Posterior vena cava (tissue), 2 donors: ENCODE measurements around the gene CCR3. TPM values are rescaled to one million over a fixed set of nuclear protein-coding genes. Genes with fewer than 3 reads are reported as not detected.

Source experiments
- DNase-seq: peaks from one replicate; pipeline ENCODE4 v3.0.0-alpha.2; 2020; ENCODE audit warnings: low spot score
- intact Hi-C, 2 donors: fragments of 100-400 bp; cut with DNase I; formaldehyde crosslinking; loops; one replicate each; pipeline versions ENCODE4 v1.14.1 to v1.14.2; 2022 to 2023
- total RNA-seq, 2 donors: library from RNA; stranded (reverse); fragmentation: NEBNext Ultra II Directional; extraction: Animal tissue kit (Norgen Biotek cat#: 25700); gene quantifications; one replicate each; pipeline ENCODE4 v1.2.1, GENCODE V29; 2021
- donor health status: DM: yes; HTN: yes; CAD: no.
- donor health status: DM: yes; HTN: yes; CAD: no.

Gene CCR3
- total RNA-seq, 2 donors from 2014 or later, result not detected

DNA sequence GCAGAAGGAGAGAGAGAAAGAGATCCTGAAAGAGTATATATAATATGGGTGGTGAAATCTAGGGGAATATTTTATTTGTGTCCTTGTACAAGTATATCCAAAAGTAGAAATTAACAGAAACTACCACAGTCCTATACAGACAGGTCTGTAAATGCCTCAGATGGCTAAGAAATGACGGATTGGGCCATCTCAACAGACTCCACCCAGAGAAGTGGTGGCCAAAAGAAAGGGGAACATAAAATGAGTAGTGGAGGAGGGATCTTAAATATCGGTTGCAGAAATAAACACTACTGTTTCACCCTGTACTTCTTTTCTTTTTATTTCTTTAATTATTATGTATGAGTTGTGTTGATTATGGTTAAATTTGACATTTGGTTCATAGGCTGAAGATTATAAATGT, 47.7 kb downstream of the CCR3 start:
- intact Hi-C loops, result loop anchor here in 1 of 2 donors (10.0 kb wide), 1 partner anchor 435 kb away; no protein-coding TSS in a partner anchor
- DNase-seq, result no peak

DNA sequence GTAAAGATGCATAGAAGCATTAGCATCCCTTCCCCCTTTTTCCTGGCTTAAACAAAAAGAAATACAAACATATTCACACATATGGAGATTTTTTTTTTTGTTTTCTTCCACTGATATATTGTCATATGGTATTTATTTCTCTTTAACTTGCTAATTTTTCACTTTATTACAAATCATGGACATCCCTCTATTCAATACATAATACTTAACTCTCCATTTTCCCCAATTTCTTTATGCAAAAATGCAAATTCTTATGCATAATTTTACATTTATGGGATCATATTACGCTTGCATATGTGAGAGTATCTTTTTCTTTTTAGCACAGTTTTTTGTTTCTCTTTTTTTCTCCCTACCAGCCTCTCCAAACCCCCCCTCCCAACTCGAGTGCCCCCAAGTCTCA, 48.8 kb downstream of the CCR3 start:
- intact Hi-C loops, result loop anchor here in 1 of 2 donors (10.0 kb wide), 1 partner anchor 434 kb away; no protein-coding TSS in a partner anchor
- no peak for DNase-seq

DNA sequence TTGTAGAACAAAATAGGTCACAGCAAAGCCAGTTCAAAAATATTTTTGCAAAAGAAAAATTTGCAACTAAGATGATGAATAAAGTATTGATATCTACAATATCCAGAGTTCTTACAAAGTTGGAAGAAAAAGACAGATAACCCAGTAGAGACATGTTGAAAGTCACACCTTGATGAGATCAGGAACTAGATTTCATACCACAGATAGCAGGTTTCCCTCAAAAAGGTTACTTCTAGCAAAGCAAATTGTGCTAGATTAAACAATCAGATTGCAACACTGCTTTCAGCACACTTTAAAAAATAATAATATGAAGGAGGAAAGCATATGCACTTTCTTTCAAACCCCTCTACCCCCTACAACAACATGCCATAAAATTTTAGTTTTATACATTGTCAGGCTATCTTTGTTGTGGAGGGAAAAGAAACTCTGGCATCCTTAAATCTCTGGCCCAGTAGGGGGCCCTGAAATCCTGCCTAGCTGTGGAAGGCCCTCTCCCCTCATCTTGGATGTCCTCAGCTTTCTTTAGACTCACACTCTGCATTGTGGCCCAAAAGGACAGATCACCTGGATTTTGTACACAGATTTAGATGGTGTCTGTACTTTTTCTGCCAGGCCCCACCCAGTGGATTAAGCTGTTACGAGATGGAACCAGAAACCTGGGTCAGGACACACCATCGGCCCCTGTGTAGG, 50.9 kb downstream of the CCR3 start:
- no peak for DNase-seq
- intact Hi-C loops, result loop anchor here in 1 of 2 donors (10.0 kb wide), 1 partner anchor 432 kb away; no protein-coding TSS in a partner anchor

DNA sequence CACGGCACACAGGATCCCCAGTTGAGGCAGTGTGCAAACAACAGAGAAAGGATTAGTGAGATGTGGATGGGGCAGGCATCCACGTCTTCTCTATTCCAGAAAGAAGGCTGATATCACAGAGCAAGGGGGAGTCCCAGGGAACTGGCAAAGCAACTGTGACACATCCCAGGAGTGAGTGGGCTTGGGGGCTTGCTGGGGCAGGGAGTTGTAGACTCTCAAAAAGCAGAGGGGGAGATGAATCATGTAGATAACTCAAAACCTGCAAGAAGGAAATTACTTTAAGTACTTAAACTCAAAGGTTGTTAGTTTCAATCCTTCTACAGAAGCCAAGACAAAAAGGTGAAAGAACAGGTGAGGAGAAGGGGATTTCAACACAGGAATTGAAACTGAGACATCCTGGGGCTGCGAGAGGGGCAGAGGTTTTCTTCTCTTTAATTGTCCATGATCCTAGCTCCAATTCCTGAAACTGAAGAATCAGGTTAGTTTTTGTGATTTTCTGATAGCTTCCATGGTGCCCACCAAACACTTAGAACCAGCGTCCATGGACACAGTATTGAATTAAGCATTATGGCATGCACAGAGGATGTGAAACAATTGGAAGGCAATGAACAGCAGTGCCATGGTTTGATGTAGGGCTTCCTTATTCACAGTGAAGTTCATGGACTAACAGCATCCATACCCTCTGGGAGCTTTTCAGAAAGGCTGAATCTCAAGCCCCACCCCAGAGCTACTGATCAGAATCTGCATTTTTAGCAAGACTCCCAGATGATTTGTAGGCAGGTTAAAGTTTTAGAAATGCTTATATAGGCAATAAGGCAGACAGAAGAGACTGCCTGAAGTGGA, 52.0 kb downstream of the CCR3 start:
- intact Hi-C loops, result loop anchor here in 1 of 2 donors (10.0 kb wide), 1 partner anchor 431 kb away; no protein-coding TSS in a partner anchor
- no peak for DNase-seq

DNA sequence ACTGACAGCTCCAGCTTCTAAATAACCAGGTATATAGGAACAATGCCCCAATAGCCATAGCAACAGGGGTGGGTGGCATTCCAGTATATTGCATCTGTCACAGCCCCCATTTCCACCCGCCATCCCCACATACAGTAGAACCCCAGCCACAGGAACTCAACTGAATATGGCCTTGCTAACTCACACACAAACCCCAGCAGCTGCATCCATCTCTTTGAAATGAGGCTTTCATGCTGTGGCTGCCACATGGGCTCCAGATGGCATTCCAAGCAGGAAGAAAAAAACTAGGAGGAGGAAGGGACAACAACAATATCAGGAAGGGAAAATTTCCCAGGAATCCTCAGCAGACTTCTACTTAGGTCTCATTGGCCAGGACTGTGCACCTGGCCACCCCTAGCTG, 54.6 kb downstream of the CCR3 start:
- DNase-seq, result no peak
- intact Hi-C loops, result loop anchor here in 1 of 2 donors (10.0 kb wide), 1 partner anchor 428 kb away; no protein-coding TSS in a partner anchor

DNA sequence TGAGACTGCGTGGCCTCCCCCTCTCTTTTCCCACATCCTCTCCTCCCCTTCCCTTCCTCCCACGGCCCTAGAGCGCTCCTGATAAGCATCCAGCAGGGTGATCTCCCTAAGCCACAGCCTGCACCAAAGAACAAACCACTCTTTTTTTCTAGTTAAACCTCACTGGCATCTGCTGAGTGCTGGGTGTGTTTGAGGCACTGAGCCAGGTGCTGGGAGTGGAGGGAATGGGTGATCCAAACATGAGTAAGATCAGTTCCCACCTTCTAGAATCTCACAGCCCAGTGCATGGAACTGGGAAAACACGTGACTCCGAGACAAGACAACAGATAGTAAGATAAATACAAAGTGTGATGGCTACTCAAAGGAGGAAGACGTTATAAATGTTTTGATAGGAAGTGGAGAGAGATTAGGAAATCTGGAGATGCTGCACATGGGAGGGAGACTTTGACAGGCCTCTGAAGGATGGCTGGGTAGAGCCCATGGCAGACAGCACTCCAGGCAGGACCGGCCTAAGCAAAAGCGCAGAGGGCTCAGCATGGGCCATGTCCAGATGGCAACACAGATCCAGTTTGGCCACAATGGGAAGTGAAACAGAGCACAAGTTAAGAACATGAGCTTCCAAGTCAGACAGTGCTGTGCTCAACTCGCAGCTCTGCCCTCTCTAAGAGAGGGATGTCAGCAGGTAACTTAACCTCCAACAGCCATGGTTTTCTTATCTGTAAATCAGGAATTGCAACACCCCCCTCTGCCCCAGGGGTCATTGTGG, 55.6 kb downstream of the CCR3 start:
- intact Hi-C loops, result loop anchor here in 1 of 2 donors (10.0 kb wide), 1 partner anchor 427 kb away; no protein-coding TSS in a partner anchor
- no peak for DNase-seq

DNA sequence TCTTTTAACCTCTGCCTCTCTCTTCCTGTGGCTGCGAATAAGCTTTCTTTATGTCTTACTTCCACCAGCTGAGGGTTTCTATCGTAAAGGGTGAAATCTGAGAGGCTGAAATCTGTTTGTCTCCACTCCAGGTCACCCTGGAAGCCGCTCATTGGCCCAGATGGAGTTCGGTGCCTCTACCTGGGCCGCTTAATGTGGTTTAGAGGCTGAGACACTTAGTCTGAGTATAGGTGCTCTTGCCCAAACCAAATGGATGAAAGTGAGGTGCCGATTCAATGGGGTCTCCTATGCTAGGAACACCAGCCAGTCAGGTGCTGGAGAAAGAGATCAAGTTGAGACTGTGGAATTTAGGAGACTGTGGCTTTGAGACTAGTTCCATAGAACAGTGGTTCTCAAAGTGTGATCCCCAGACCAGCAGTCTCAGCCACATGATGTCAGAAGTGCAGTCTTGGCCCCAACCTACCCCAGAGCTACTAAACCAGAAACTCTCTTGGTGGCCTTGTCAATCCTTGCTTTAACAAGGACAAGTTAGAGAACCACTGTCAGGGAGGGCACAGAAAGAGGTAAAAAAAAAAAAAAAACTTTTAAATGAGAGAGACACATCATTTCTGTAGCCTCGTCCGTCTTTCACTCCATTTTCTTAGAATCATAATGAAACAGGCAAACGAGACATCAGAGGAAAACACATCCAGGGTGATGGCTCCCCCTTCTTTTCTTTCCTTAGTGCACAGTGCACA, 56.8 kb downstream of the CCR3 start:
- intact Hi-C loops, result loop anchor here in 1 of 2 donors (10.0 kb wide), 1 partner anchor 426 kb away; no protein-coding TSS in a partner anchor
- no peak for DNase-seq

DNA sequence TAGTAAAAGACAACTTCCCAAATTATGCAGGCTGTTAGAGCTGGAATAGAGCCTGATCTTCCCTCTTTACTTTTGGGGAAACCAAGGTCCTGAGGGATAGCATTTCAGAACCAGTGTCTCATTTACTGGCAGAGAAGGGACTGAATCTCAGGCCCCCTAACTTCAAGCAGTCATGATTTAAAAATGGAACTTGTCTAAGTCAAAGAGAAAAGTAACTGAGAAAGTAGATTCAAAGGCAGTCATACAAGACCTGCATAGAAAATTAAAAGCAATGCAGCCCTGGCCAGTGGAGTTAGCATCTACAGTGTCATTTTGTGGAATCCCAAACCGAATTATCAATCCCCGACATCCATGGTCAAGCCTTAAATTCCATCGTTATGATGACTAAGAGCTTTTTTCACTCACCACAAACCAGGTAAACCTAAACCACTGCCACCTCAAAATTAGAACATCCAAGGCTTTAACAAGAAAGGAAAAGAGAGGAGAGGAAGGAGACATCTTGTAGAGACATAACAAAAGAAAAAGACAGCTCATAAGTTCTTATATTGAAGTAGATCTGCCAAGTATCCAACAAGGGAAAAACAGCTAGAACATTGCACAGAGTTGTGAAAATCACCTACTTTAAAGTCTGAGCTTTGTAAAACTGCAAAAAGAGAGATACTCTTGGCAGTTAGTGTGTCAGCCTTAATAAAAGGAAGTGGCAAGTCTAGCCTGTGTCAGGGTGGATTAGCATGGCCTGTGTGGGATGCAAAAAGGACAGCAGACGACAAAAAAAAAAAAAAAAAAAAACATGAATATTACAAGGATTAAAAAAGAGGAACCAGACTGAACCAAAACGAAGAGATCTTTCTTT, 57.6 kb downstream of the CCR3 start:
- no peak for DNase-seq
- intact Hi-C loops, result loop anchor here in 1 of 2 donors (10.0 kb wide), 1 partner anchor 425 kb away; no protein-coding TSS in a partner anchor

DNA sequence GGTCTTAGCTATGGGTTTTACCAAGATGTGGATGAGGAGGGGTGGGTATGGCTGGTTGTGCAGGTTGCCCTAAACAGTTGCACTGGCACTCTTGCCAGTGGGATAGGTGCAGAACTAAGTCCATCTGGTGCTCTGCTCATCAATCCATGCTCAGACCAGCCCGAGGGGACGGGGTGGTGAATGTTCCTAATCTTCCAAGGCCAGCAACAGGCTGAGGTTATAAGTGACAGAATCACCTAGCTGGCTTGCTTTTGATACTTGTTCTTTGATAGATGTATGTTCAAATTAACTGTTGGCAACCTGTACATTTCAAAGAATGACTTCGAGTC, 58.2 kb downstream of the CCR3 start:
- intact Hi-C loops, result no loop called here
- no peak for DNase-seq

DNA sequence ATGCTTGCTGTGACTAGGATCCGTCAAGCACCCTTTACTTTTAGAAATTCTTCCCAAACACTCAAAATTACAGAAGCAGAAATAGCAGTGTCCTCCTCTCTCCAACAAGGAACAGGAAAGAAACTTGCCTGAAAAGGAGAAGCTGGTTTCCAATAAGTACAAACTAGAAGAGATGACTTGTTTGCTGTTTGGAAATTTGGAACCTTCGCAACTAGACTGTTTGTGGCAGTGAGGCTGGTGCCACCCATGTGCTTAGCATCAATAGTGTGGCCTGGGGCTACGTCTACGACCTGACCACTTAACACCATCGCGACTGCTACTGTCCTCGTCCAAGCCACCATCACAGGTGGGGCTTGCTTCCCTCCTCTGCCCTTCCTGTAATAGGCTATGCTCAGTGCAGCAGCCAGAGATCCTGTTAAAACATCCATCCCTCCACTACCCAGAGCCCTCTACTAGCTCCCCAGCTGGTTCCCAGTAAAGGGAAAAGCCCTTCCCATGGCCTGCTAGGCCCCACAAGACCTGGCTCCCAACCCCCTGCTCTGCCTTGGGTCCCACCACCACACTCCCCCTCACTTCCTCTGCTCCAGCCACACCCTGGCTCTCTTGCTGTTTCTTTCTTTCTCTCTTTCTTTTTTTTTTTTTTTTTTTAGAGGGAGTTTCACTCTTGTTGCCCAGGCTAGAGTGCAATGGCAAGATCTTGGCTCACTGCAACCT, 59.0 kb downstream of the CCR3 start:
- no peak for DNase-seq
- intact Hi-C loops, result no loop called here

DNA sequence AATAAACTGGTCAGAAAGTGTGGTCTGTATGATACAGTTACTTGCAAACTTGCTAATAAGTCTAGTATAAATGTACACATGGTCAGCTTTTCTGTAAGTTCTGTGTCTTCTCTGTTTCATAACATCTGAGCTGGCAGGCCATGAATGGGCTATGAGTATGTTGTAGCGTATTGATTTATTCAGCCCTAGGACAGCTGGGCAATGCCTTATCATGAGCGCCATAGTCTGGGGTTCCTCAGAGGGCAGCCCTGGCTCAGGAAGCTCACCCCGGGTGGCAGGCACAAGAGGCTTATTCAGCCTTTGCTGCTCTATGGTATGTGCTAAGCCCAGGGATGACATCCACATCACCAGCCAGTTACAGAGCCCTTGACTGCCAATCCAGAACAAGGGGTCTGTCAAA, 61.0 kb downstream of the CCR3 start:
- intact Hi-C loops, result no loop called here
- DNase-seq, result no peak

DNA sequence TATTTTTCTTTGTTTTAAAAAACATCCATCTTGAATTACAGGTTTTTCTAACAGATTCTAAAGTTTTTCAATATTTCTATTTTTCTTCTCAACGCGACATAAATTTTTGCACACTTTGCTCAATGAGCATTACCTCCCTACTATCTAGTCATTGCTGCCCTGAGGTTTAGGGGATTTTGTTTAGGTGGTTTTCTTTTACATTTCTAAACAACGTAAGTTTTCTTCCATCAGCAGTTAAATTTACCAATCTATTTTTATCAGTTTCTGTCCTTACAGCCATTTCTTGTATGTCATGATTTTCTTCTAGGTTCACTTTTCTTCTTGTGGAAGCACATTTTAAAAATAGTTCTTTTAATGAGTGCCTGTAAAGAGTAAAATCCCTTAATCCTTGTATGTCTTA, 62.5 kb downstream of the CCR3 start:
- intact Hi-C loops, result no loop called here
- no peak for DNase-seq

DNA sequence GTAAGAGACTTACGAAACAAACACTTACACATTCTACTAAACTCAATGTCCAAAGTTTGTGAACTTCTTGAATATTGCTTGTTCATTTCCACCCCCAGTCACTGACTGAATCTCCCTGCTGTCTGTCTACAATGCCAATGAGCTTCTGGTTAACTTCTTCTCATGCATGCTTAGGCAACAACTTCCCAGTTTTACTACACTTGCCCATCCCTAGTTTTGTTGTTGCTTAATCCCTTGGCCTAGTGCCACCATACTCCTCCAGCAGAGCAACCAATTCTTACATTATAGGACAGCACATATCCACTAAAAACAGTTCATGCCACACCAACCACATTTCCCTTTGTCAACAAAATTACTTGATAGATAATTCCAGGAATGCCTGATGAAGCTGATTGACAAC, 70.7 kb downstream of the CCR3 start:
- no peak for DNase-seq
- intact Hi-C loops, result no loop called here

DNA sequence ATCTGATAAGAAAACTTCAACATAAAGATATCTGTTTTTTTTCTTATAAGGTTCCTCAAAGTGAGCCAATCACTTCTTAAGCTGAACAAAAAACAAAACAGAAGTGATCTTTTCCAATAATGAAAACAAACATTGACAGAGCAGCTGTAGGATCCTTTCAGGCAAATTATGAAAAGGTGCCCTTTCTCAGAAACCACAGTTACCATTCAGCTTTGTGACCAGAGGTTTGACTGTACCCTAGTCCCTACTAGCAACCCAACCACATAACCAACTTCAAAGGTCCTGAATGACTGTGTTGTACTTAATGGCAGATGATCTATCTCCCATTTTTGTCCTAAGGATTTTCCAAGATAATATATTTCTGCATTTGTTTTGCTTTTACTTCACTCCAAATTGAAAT, 72.3 kb downstream of the CCR3 start:
- no peak for DNase-seq
- intact Hi-C loops, result no loop called here

DNA sequence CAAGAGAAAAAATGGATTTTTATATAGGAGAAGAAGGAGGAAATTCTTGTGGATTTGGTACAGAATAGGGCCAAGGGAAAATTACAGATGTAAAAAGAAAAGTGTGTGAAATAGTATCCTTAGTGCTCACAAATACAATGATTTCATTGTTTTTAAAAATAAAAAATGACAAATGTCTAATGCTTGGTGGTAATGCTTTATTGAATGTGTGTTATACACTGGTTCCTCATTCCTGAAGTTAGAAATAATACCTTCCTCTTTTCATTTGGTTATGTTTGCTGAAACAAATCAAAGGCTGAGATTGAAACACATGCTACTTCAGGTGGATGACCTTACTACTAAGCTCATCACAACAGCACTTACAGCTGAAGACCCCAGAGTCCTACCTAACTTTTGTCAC, 73.9 kb downstream of the CCR3 start:
- DNase-seq, result no peak
- intact Hi-C loops, result no loop called here
